ENCODE data around the gene GRHPR.
"Not testable (repeated sequence)": the region's sequence is repeated elsewhere in the genome, so short reads cannot be mapped to it uniquely, and the experiment has no call there.

GRHPR gene

DNA sequence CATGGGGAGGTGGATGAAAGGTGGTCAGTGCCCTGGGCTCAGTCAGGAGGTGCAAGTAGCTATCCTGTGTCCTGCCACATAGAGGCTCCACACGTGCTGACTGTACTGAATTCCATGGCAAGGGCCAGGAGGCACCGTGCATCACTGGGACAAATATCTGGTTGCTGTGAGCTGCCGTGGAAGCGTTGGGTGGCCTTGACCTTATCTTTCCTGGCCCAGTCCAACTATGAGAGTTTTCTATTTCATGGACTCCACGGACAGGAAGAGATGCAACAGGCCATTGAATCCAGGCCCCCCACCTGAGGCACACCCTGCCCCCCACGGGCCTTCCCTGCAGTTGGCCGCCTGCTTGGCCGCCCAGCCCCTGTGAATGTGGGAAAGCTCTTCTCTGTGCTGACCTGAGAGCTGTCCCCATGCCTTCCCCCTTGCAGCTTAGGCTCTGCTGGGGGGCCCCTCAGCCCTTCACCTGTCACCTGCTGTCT lies 1.7 kb downstream of the GRHPR start:
- no peak for DNase-seq (ENCODE audit: low spot score)

DNA sequence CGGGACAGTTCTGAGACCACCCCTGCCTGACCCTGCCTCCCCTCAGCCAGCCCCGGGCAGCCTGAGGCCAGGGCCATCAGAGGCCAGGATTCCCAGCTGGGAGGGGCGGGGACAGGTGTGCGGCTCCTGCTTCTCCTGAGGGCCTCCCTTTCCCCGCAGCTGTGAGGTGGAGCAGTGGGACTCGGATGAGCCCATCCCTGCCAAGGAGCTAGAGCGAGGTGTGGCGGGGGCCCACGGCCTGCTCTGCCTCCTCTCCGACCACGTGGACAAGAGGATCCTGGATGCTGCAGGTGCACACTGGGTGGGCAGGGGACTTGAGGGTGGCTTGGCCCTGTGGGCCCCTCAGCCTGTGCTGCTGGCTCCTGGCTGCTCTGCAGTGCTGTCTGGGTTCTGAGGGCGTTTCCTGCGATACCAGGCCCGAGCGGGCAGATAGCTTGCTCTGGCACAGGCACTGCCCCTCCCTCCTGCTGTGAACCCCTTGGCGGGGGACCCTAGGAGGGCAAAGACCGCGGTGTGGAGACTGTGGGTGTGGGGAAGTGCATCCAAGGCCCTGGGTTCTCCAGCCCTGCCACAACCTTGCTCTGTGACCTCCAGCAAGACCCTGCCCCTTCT lies 2.3 kb downstream of the GRHPR start:
- DNase-seq (ENCODE audit: low spot score) = no peak

DNA sequence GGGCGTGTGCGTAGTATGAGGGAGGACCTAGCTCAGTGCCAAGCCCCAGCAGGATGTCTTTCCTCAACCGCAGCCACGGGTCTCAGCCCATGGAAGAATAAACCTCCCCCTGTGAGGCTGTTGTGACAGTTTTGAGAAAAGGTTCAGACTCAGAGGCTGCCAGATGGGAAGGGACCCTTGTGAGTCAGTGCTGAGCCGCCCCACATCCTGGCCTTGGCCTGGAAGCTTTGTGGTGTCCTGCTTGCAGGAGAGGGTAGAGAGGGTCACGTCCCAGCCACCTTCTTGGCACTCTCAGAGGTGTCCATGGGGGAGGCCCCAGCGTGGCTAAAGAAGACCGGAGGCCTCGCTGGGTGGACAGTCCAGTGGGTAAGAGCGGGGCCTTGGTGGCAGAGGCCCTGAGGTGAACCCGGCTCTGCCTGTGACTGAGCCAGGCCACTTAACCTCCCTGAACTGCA lies 2.8 kb downstream of the GRHPR start:
- DNase-seq (ENCODE audit: low spot score) = no peak

DNA sequence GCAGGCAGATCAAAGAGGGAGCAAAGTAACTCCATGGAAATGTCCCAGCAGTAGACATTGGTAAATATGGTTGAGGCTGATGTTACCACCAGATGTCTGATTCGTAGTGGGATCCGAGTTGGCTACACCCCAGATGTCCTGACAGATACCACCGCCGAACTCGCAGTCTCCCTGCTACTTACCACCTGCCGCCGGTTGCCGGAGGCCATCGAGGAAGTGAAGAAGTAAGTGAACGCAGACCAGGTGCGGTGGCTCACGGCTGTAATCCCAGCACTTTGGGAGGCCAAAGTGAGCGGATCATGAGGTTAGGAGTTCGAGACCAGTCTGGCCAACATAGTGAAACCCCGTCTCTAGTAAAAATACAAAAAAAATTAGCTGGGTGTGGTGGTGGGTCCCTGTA lies 3.9 kb downstream of the GRHPR start:
- DNase-seq (ENCODE audit: low spot score) = not testable (repeated sequence)

DNA sequence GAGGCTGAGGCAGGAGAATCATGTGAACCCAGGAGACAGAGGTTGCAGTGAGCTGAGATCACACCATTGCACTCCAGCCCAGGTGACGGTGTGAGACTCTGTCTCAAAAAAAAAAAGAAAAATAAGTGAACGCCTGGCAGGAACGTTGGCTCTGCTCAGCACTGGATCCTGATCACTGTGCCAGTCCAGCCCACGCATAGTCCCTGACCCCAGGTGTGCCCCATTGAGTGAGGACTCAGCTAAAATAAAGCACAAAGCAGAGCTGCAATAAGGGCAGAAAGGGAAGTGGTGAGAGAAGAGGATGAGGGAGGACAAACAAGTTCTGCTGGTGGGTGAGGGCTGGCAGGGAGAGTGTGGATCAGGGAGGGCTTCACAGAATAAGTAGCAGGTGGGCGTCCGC lies 4.3 kb downstream of the GRHPR start:
- no peak for DNase-seq (ENCODE audit: low spot score)

DNA sequence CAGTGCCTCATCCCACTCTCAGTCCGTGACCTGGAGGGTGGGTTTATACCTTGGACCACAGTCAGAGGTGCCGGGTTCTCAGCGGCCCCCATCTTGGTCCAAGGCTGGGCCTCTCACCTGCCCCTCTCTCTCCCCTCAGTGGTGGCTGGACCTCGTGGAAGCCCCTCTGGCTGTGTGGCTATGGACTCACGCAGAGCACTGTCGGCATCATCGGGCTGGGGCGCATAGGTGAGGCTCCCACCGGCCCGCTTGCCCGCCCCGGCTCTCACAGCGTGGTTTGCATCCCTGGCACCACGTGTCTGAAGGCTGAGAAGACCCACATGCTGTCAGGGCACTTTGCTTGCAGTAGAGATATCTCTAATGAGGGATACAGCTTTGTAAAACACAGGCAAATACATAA lies 5.8 kb downstream of the GRHPR start:
- no peak for DNase-seq (ENCODE audit: low spot score)

DNA sequence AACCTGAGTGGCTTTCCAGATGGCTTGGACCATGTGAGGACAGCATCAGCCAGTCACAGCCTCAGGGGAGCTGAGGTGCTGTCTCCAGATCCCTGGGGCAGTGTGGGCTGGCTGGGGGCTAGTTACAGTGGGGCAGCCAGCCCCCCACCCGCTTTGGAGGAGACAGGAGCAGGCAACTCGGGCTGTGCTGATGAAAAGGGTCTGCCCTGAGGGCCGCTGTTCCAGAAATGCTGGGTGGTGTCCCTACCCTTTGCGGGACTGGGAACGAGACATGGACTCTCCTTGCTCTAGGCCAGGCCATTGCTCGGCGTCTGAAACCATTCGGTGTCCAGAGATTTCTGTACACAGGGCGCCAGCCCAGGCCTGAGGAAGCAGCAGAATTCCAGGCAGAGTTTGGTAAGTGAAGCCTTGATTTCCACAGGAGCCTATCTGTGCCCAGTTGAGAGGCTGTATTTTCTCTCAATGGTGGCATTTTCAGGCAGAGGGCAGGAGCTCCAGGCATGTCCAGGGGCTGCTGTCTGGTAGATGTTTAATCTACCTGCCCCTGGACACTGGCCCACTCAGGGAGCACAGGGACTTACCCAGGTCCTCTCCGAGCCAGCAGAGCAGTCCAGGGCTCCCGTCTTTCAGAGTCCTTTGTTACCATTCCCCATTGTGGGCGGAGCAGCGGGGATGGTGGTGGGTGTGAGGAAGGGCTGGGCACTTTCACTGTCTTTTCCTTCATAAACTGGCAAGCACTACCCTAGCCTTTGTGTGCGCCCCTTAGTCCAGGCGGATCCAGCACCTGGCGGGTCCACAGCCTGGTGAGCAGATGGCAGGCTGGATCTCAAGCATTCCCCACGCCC lies 7.2 kb downstream of the GRHPR start:
- no peak for DNase-seq (ENCODE audit: low spot score)

DNA sequence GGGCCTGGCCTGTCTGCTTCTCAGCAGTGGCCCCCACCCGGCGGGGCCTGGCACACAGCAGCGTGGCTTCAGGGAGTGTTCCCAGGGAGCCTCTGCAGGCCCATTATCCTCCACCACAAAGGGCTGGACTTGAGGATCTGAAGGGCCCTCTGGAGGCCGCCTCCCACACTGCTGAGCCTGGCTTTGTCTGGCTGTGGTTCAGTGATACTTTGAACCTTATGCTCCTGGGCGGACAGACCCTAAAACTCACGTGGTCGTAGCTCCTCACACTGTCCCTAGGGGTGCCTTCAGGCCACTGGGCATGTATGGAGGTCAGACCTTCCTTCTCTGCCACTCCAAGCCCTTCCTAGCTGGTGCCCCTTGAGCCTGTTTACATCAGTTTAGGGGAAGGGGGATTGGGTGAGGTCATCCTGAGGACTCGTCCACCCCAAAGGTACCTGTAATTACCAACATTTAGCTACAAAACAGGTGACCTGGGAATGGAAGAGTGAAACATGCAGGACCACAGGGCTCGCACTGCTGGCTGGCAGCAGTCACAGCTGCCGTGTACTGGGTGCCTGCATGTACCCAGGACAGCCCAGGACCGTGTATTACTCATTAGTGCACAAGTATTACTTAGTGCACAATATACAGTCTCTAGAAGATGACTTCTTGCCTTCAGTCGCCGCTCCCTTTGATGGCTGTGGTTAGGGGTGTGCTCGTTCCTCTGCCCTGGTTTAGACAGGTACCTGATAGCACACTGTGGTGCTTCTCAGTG lies 8.5 kb downstream of the GRHPR start:
- no peak for DNase-seq (ENCODE audit: low spot score)

DNA sequence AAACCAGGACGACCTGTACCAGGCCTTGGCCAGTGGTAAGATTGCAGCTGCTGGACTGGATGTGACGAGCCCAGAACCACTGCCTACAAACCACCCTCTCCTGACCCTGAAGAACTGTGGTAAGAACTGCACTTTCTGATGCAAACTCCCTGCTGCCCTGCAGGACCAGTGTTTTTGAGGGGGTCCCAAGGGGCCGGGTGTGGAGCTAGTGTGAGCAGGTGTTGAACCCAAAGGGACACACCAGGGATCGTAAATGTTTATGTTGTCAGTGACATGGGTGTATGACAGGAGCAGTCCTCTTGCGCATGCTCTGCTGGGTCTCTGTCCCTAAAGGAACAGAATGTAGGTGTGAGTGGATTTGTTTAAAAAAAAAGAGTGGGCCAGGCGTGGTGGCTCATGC lies 9.5 kb downstream of the GRHPR start:
- DNase-seq (ENCODE audit: low spot score) = no peak

DNA sequence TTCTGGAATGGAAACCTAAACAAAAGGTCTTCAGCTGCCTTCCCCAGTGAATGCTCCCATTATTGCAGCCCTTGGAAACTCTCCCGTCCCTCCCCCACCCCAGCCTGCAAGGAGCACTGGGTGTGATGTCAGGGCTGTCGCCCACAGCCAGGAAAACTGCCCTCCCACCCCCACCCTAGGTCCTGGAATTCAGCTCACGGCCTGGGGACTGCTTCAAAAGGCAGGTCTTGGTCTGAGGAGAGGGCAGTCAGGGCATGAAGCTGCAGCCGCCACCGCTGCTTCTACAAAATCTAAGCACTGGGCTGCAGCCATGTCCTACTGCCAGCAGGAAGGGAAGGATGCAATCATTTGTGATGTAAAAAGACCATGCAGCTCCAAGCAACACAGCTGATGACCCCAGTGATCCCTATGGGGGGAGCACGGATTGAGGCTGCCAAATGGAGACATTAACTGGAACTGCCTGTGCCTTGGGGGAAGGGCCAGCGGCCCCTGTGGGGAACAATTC lies 11.4 kb downstream of the GRHPR start:
- no peak for DNase-seq (ENCODE audit: low spot score)

DNA sequence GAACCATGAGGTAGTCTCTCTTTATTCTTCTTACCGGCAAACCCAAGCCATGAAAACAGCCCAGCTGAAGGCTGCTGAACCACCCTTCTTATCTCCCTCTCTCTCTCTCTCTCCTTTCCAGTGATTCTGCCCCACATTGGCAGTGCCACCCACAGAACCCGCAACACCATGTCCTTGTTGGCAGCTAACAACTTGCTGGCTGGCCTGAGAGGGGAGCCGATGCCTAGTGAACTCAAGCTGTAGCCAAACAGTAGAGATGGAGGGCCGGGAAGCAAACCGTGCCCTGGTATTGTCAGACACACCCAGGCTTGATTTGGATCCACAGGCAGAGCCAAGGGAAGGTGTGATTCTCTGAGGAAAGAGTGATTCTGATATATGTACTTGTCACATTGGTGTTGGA lies 14.0 kb downstream of the GRHPR start:
- no peak for DNase-seq (ENCODE audit: low spot score)

DNA sequence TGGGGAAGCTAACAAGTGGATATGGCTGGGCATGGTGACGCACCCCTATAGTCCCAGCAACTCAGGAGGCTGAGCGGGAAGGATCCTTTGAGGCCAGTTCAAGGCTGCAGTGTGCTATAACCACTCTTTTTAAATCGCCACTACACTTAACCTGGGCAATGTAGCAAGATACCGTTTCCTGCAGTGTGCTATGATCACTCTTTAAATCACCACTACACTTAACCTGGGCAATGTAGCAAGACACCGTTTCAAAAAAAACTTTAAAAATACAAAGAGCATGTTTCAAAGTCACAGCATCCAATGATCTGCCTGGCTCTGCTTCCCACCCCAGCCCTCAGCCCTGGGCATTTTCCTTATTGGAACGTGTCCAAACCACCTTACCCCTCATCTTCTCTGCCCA lies 14.5 kb downstream of the GRHPR start:
- no peak for DNase-seq (ENCODE audit: low spot score)

DNA sequence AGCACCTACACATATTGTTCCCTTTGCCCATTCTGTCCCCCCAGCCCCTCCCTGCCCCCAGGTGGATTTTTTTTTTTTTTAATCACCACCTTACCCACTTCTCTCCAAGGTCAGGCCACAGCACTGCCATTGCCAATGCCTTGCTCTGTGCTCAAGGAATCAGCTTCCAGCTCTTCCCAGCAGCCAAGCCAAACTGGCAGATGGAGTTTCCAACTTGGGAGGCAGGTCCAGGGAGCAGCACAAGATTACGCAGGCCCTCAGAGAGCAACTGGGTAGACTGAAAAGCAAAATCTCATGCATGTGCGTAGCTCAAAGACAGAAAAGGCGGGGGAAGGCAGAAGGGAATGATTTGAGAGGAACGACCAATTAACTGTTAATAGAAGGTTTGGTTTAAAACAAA lies 15.1 kb downstream of the GRHPR start:
- DNase-seq (ENCODE audit: low spot score) = no peak

DNA sequence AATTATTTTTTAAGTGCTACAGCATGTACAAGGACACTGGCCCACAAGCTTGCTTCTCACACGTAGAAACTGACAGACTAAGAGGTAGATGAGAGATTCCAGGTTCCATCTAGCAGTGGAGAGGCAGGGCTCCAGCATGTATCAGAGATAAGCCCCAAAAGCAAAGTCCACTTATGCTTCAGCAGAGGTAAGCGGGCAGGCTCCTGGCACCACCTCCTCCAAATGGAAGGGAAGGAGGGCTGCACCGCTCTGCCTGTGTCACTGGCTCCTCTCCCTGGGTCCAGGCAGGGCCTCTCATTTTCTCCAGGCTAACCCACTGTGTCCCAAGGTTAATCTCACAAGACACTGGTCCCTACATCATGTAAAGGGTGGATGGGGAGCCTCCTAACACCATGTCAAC lies 15.9 kb downstream of the GRHPR start:
- no peak for DNase-seq (ENCODE audit: low spot score)

DNA sequence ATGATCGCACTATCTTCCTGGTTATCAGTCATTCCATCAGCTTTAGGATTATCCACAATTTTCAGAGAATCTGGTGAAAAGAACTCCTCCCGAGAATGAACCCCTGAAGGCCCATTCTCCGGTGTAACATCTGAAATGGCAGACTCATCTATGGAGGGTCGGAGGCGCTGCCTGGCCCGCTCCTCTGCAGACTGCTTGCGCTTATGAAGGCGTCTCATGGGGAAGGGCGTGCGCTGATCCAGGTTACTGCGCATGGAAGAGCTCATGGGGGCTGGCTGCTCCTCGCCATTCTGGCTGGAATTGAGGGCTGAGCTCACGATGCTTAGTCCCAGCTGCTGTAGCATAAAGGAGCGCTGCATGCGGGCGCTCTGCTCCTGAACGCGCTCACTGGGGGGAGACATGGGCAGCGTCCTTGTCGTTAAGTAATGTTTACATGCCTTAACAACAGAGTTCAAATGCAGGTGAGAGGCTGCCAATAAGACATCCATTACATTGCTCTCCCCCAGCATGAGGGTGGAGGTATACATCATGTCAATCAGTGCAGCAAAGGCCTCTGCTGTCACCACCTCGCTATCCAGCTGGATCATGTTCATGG lies 19.4 kb downstream of the GRHPR start:
- no peak for DNase-seq (ENCODE audit: low spot score)

DNA sequence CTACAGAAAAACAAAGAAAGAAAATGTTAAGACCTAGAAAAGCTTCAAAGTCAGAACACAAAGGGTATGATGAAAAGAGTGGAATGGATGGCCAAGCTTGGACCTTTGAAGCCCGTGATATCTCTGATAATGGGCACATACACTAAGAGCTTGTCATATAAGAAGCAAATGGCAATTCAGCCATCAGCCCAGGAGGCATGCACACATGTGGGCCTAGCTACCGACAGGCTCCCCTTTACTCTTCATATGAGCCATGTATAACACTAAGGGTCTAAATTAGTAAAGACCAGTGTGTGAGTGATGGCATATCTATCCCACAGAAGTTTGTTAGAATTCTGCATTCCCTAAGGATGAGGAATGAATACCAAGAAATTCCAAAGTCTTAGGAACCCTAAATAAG lies 20.1 kb downstream of the GRHPR start:
- no peak for DNase-seq (ENCODE audit: low spot score)

DNA sequence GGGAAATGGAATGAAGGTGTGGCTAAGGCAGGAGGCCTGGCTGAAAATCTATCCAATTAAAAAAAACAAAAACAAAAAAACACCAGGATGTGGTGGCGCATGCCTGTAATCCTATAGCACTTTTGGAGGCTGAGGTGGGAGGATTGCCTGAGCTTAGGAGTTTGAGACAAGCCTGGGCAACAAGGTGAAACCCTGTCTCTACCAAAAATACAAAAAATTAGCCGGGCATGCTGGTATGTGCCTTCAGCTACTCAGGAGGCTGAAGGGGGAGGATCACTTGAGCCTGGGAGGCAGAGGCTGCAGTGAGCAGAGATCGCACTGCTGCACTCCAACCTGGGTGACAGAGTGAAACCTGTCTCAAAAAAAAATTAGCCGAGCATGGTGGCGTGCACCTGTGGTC lies 21.1 kb downstream of the GRHPR start:
- DNase-seq (ENCODE audit: low spot score) = no peak

DNA sequence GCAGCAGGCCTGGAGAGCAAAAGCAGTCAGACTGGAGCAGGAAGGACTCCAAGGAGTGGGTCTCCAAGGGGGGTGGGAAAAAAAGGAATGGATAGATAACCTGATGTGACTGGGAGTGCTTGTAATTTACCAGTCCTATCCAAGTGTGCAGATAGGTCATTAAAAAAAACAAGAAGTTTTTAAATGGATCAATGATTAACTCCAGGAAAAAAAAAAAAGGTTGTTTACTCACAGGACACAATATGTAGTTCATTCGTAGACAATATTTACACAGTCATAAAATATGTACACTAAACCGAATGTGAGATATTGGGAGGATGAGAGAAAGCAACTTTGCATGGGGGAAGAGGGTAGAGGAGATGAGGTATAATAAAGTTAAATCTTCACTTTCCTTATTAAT lies 22.4 kb downstream of the GRHPR start:
- DNase-seq (ENCODE audit: low spot score) = no peak

DNA sequence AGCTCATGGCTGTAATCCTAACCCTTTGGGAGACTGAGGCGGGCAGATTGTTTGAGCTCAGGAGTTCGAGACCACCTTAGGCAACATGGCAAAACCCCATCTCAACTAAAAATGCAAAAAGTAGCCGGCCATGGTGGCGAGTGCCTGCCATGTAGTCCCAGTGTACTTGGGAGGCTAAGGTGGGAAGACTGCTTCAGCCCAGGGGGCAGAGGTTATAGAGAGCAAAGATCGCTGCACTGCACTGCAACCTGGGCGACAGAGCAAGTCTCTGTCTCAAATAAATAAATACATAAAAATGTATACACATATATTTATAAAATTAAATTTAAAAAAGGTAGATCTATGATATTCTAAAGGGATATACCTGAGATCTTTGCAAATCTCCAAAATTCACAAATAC lies 23.3 kb downstream of the GRHPR start:
- DNase-seq (ENCODE audit: low spot score) = no peak

DNA sequence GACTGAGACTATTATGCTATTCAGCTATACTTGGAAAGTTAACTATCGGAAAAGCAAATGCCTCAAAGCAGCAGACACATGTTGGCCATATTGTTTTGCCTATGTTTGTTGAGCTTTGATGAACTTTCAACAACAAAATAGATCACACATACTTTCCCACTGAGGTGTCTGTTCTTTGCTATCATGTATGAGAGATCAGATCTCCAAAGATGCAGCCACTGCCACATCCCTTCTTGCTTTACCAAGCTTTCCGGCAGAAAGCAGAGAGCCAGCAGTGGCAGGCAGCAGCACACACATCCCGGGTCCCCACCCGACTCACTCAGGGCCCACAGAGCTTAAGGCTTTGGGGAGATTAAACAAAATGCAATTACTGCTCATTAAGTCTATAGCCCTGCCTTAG lies 23.9 kb downstream of the GRHPR start:
- DNase-seq (ENCODE audit: low spot score) = no peak

DNA sequence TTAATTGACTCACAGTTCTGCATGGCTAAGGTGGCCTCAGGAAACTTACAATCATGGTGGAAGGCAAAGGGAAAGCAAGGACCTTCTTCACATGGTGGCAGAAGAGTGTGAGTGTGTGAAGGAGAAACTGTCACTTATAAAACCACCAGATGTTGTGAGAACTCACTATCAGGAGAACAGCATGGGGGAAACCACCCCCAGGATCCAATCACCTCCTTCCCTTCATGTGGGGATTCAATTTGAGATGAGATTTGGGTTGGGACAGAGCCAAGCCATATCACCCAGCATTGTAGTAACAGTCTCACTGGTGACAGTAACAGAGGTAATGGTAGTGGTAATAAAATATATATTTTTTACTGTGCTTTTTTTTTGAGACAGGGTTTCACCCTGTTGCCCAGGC lies 24.6 kb downstream of the GRHPR start:
- no peak for DNase-seq (ENCODE audit: low spot score)

DNA sequence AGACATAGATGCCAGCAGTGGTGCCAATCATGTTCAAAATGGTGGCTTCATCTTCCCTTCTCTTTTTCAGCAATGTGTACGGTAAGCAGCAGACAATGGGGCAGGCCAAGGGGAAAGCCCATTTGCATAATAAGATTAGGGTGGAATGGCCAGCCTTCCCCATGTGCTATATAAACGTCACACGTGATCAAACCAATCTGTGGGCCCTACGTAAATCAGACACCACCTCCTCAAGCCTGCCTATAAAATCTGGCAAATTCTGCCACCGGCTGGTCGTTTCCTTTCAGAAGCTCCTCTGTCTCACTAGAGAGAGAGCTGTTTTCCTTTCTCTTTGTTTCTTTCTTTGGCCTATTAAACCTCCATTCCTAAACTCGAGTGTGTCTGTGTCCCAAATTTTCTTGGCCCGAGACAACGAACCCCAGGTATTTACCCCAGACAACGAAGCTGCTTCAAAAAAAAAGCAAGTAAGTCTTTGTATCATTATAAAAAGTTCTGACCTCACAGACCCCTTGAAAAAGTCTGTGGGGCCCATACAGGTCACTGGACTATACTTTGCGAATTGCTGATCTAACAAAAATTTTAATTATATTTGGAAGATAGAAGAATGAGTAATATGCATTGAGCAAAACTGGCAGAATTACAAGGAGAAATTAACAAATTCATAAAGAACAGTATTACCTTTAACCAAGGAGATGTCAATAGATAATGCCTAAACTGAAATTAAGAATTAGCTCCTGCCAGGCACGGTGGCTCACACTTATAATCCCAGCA lies 27.6 kb downstream of the GRHPR start:
- DNase-seq (ENCODE audit: low spot score) = no peak

Measured in hematopoietic multipotent progenitor cell treated with erythropoietin and hydrocortisone succinate and interleukin-3 and kit ligand, for 15 days (in vitro differentiated cells).